GM12878 (cell line): Measurements from ENCODE around the gene EXOC4. TPM values are rescaled to one million over a fixed set of nuclear protein-coding genes. Genes with fewer than 3 reads are reported as not detected.

ENCODE experiments used
- CBX5 ChIP-seq: sonication (generic); IDR thresholded peaks from 2 replicates; pipeline ENCODE4 v1.6.1; 2016; ENCODE audit warnings: low read depth, moderate library complexity, mild to moderate bottlenecking, inconsistent platforms
- ESRRA ChIP-seq: IDR thresholded peaks from 2 replicates; pipeline ENCODE4 v1.6.1; 2012; ENCODE audit warnings: mild to moderate bottlenecking, low read length, improper control_type of control experiment
- FOXK2 ChIP-seq: fragments of 450-650 bp; IDR thresholded peaks from 2 replicates; pipeline ENCODE4 v1.6.1; 2017; ENCODE audit warnings: mild to moderate bottlenecking, moderate library complexity
- MTA2 ChIP-seq: fragments of 450-650 bp; IDR thresholded peaks from 2 replicates; pipeline ENCODE4 v1.6.1; 2016; ENCODE audit warnings: low read depth, mild to moderate bottlenecking, moderate library complexity
- NFIC ChIP-seq: IDR thresholded peaks from 2 replicates; pipeline ENCODE4 v1.6.1; 2012; ENCODE audit warnings: low read depth, mild to moderate bottlenecking, inconsistent platforms, low read length, moderate library complexity
- PAX5 ChIP-seq: IDR thresholded peaks from 2 replicates; pipeline ENCODE4 v1.6.1; 2011; ENCODE audit warnings: low read depth, low read length, borderline replicate concordance
- SMAD5 ChIP-seq: IDR thresholded peaks from 2 replicates; pipeline ENCODE4 v1.6.1; 2016; ENCODE audit warnings: antibody characterized with exemption, low read depth
- SREBF2 ChIP-seq: IDR thresholded peaks from 2 replicates; pipeline ENCODE4 v1.6.1; 2012; ENCODE audit warnings: mild to moderate bottlenecking, low read length
- YY1 ChIP-seq: IDR thresholded peaks from 2 replicates; pipeline ENCODE4 v1.6.1; 2011; ENCODE audit warnings: low read depth, mild to moderate bottlenecking, low read length
- ZSCAN29 ChIP-seq: fragments of 450-650 bp; IDR thresholded peaks from 2 replicates; pipeline ENCODE4 v1.6.1; 2017; ENCODE audit warnings: mild to moderate bottlenecking, moderate library complexity
- polyA plus RNA-seq, 11 experiments: library from polyadenylated mRNA; depleted of rRNA in 4 of 11; unstranded in 6 of 11; stranded (reverse) in 5 of 11; fragments of >200 nt; fragmentation: Nextera tagmentation in 4 of 11; fragmentation: Illumina TruSeq in 1 of 11; extraction: Ambion mirVana in 4 of 11; extraction: Trizol in 1 of 11; gene quantifications; 1 replicate in 1 of 11; 2 replicates in 10 of 11; pipeline versions ENCODE4 v1.2.1 to v1.2.3, GENCODE V29; 2011 to 2016; ENCODE audit warnings: inconsistent platforms in 2 of 11, missing spikeins in 2 of 11, low read depth in 1 of 11
- total RNA-seq, 4 experiments: library from RNA; depleted of rRNA in 3 of 4; stranded (reverse); fragments of >200 nt in 3 of 4; fragmentation: Illumina TruSeq in 1 of 4; extraction: Trizol in 1 of 4; gene quantifications; 2 replicates each; pipeline versions ENCODE4 v1.2.1 to v1.2.3, GENCODE V29; 2013 to 2021
- TF ChIP-seq, protein P1 (sequence below): fragments of 450-650 bp; formaldehyde crosslinking; IDR thresholded peaks from 2 replicates; pipeline ENCODE4 v1.4.0; 2020; ENCODE audit warnings: mild to moderate bottlenecking, moderate library complexity
- TF ChIP-seq, protein P2 (sequence below): fragments of 450-650 bp; IDR thresholded peaks from 2 replicates; pipeline ENCODE4 v1.6.1; 2018; ENCODE audit warnings: borderline replicate concordance, mild to moderate bottlenecking; ENCODE audit not compliant: partially characterized antibody
- TF ChIP-seq, protein P3 (sequence below): fragments of 450-650 bp; formaldehyde crosslinking; IDR thresholded peaks from 2 replicates; pipeline ENCODE4 v1.4.0; 2022; ENCODE audit warnings: mild to moderate bottlenecking, moderate library complexity

EXOC4 gene
- total and polyA plus RNA-seq, 10 of the 15 experiments (the other 5 are each of a cell fraction or from before 2014, with no cell fraction given) = 13.2 to 44.5 (median 29.6) TPM

- TF ChIP-seq YY1 (no peak), ESRRA (no peak), SMAD5 (no peak), FOXK2 (no peak), SREBF2 (no peak), PAX5 (no peak), CBX5 (no peak), NFIC (no peak), MTA2 (no peak), ZSCAN29 (no peak)
- TF ChIP-seq, protein P1, sequence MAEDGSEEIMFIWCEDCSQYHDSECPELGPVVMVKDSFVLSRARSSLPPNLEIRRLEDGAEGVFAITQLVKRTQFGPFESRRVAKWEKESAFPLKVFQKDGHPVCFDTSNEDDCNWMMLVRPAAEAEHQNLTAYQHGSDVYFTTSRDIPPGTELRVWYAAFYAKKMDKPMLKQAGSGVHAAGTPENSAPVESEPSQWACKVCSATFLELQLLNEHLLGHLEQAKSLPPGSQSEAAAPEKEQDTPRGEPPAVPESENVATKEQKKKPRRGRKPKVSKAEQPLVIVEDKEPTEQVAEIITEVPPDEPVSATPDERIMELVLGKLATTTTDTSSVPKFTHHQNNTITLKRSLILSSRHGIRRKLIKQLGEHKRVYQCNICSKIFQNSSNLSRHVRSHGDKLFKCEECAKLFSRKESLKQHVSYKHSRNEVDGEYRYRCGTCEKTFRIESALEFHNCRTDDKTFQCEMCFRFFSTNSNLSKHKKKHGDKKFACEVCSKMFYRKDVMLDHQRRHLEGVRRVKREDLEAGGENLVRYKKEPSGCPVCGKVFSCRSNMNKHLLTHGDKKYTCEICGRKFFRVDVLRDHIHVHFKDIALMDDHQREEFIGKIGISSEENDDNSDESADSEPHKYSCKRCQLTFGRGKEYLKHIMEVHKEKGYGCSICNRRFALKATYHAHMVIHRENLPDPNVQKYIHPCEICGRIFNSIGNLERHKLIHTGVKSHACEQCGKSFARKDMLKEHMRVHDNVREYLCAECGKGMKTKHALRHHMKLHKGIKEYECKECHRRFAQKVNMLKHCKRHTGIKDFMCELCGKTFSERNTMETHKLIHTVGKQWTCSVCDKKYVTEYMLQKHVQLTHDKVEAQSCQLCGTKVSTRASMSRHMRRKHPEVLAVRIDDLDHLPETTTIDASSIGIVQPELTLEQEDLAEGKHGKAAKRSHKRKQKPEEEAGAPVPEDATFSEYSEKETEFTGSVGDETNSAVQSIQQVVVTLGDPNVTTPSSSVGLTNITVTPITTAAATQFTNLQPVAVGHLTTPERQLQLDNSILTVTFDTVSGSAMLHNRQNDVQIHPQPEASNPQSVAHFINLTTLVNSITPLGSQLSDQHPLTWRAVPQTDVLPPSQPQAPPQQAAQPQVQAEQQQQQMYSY (CRISPR knock-in tag) = no peak
- TF ChIP-seq, protein P2, sequence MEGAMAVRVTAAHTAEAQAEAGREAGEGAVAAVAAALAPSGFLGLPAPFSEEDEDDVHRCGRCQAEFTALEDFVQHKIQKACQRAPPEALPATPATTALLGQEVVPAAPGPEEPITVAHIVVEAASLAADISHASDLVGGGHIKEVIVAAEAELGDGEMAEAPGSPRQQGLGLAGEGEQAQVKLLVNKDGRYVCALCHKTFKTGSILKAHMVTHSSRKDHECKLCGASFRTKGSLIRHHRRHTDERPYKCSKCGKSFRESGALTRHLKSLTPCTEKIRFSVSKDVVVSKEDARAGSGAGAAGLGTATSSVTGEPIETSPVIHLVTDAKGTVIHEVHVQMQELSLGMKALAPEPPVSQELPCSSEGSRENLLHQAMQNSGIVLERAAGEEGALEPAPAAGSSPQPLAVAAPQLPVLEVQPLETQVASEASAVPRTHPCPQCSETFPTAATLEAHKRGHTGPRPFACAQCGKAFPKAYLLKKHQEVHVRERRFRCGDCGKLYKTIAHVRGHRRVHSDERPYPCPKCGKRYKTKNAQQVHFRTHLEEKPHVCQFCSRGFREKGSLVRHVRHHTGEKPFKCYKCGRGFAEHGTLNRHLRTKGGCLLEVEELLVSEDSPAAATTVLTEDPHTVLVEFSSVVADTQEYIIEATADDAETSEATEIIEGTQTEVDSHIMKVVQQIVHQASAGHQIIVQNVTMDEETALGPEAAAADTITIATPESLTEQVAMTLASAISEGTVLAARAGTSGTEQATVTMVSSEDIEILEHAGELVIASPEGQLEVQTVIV = no peak
- TF ChIP-seq, protein P3, sequence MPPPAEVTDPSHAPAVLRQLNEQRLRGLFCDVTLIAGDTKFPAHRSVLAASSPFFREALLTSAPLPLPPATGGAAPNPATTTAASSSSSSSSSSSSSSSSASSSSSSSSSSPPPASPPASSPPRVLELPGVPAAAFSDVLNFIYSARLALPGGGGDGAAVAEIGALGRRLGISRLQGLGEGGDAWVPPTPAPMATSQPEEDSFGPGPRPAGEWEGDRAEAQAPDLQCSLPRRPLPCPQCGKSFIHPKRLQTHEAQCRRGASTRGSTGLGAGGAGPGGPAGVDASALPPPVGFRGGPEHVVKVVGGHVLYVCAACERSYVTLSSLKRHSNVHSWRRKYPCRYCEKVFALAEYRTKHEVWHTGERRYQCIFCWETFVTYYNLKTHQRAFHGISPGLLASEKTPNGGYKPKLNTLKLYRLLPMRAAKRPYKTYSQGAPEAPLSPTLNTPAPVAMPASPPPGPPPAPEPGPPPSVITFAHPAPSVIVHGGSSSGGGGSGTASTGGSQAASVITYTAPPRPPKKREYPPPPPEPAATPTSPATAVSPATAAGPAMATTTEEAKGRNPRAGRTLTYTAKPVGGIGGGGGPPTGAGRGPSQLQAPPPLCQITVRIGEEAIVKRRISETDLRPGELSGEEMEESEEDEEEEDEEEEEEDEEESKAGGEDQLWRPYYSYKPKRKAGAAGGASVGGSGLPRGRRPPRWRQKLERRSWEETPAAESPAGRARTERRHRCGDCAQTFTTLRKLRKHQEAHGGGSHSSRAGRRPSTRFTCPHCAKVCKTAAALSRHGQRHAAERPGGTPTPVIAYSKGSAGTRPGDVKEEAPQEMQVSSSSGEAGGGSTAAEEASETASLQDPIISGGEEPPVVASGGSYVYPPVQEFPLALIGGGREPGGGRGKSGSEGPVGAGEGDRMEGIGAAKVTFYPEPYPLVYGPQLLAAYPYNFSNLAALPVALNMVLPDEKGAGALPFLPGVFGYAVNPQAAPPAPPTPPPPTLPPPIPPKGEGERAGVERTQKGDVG (CRISPR knock-in tag) = no peak
These were observed 437.9 kb downstream of the EXOC4 start (continued) for GRCh38 chr7:133690740-133691139.
